KOPT-K1 (cell line): ENCODE data around the gene CMBL.

Experiments used
- H3K27ac ChIP-seq: fragments of 200-600 bp; sonication (generic); 2 replicates; pipeline ENCODE4 v1.5.1; 2016; ENCODE audit warnings: antibody characterized with exemption, mild to moderate bottlenecking, low read depth, low read length; ENCODE audit not compliant: poor library complexity, severe bottlenecking
- H3K36me3 ChIP-seq: fragments of 200-600 bp; sonication (generic); 2 replicates; pipeline ENCODE4 v1.5.1; 2017; ENCODE audit warnings: antibody characterized with exemption, mild to moderate bottlenecking, low read length, moderate library complexity; ENCODE audit not compliant: insufficient read depth
- H3K9me3 ChIP-seq: fragments of 200-600 bp; sonication (generic); 2 replicates; pipeline ENCODE4 v1.5.1; 2017; ENCODE audit warnings: antibody characterized with exemption, low read length, mild to moderate bottlenecking; ENCODE audit not compliant: insufficient read depth, poor library complexity, severe bottlenecking

Gene CMBL

DNA sequence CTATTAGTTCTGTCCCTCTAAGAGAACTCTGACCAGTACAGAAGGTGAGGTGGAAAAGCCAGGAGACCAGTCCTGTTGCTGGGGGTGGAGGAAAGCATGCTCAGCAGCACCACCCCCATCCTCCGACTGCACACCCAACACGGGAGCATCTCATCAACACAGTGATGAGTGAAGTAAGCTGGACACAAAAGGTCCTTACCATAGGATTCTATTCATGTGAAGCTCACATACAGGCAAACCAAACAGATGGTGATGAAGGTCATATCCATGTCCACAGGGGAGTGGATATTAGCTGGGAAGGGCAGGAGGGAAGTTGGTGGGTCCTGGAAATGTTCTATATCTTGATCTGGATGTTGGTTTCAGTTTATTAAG, 31.0 kb upstream of the CMBL start:
- Histone ChIP-seq H3K9me3 (no peaks in the 10 kb centered on the region), H3K27ac (no peak overlapping the region), H3K36me3 (no peaks in the 10 kb centered on the region)

DNA sequence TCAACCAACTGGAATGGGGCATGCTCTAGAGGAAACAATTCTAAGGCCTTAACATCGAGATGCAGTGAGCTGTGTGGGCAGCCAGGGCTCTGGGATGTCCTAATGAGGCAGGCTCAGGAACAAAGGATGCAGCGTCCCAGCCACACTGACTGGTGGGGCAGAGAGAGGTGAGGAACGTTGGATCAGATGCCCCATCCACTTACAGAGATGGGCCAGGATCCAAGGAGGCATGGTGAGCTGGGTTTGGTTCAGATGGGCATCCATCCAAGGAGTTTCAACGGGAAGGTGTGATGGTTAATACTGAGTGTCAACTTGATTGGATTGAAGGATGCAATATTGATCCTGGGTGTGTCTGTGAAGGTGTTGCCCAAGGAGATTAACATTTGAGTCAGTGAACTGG, 30.3 kb upstream of the CMBL start:
- no peak overlapping the region for H3K27ac ChIP-seq
- no peaks in the 10 kb centered on the region for H3K36me3 ChIP-seq

DNA sequence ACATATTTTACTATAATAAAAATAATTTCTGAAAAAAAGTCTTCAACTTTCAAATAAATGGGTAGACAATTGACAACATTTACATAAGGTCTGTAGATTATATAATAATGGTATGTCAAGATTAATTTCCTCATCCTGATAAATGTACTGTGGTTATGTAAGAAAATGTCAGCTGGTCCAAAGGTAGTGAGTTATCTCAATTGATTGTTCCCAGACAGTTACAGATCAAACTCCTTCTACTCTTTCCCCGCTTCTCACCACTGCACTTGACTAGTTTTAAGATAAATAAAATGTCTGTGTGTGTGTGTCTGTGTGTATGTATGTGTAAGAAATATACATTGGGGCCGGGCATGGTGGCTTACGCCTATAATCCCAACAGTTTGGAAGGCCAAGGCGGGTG, 29.4 kb upstream of the CMBL start:
- H3K27ac ChIP-seq: no peak overlapping the region
- no peaks in the 10 kb centered on the region for H3K36me3 ChIP-seq
- H3K9me3 ChIP-seq: no peaks in the 10 kb centered on the region

More for the DNA sequence above, 30.3 kb upstream of the CMBL start:
- H3K9me3 ChIP-seq: no peaks in the 10 kb centered on the region

DNA sequence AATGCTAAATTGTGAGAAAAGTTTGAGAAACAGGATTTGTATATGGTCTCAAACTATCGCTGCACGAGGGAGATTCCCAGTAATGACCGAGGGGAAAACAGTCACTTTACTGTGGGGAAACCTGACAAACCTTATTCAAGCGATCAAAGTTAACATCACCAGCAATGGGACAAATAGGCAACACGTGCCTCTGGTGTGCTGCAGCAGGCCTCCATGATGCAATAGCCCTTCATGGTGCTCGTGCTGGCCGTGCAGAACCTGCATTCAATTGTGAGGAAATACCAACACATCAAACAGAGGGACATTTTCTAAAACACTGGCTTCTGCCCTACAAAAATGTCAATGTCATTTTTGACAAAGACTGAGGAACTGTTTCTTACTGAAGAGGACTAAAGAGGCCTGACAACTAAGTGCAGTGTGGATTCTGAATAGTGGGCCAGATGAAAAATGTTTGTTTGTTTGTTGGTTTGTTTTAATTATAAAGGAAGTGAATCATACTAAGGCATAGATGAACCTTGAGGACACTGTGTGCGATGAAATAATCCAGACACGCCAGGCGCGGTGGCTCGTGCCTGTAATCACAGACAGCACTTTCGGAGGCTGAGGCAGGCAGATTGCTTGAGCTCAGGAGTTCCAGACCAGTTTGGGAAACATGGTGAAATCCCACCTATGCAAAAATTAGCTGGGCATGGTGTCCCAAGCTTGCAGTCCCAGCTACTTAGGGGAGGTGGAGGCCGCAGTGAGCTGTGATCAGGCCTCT, 28.2 kb upstream of the CMBL start:
- H3K36me3 ChIP-seq: no peaks in the 10 kb centered on the region
- H3K9me3 ChIP-seq: no peaks in the 10 kb centered on the region
- no peak overlapping the region for H3K27ac ChIP-seq

DNA sequence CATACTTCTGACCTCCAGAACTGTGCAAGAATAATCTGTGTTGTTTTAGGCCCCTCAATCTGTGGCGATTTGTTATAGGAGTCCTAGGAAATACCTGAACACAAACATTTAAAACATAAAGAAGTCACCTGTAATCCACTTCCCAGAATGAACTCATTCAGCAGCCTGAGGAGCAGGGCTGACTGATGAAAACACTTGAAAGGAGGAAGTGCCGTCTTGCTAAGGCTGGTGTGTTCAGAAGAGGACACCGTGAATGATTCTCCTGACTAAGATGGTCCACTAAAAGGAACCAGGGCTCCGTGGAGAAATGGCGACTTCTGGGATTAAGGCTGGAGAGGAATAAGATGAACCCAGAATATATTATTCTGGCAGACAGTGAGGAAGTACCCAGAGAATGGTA, 27.1 kb upstream of the CMBL start:
- no peaks in the 10 kb centered on the region for H3K9me3 ChIP-seq
- no peak overlapping the region for H3K27ac ChIP-seq

DNA sequence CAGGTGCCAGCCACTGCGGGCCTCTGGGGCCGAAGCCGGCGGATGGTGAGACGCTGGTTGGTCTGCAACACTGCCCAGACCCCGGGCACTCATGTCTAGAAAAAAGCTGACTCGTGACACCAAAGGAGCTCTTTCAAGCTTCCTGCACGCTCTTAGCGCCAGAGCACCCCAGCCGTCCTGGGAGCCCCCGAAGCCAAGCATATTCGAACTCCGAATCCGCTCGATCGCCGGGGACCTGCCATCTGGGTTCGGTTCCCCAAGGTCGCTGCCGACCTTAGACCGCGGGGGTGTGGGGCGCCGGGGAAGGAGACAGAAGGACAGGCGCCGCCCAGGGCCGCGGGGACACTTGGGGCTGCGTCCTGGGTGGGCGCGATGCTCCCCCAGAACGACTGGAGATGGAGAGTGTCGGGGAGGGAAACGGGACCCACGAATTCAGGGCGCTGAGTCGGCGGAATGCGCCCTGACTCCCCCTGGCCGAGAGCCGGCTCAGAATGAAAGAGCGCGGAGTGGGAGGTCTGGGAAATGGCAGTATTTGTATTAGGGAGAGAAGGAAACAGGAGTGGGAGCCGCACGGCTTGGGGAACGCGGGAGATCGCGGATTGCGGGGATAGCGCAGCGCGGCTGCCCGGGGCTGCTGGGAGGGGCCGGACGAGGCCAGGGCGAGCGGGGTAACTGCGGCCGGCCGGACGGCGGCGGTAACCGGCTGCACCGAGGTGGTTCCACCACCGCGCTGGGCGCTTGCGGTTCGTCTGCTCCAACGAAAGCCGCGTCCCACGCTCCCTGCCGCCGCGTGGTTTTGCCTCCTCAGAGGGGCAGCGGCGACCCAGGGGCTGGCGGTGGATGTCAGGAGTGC, 25.7 kb upstream of the CMBL start:
- Histone ChIP-seq H3K9me3 (no peaks in the 10 kb centered on the region), H3K36me3 (no peaks in the 10 kb centered on the region), H3K27ac (no peak overlapping the region)

More for the DNA sequence above, 27.1 kb upstream of the CMBL start:
- H3K36me3 ChIP-seq: no peaks in the 10 kb centered on the region

DNA sequence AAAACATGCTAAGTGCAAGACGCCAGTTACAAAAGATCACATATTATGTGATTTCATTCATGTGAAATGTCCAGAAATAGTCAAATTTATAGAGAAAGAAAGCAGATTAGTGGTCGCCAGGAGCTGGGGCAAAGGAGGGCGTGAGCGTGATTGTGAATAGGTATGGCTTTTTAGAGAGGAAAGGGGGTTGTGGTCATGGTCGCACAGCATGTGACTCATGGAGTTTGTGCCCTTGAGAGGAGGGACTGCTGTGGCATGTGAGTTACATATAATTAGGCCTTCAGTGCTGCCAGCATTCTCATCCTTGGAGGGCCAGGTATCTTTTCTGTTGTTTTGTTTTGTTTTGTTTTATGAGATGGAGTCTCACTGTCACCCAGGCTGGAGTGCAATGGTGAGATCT, 24.6 kb upstream of the CMBL start:
- Histone ChIP-seq H3K27ac (no peak overlapping the region), H3K36me3 (no peaks in the 10 kb centered on the region), H3K9me3 (no peaks in the 10 kb centered on the region)

DNA sequence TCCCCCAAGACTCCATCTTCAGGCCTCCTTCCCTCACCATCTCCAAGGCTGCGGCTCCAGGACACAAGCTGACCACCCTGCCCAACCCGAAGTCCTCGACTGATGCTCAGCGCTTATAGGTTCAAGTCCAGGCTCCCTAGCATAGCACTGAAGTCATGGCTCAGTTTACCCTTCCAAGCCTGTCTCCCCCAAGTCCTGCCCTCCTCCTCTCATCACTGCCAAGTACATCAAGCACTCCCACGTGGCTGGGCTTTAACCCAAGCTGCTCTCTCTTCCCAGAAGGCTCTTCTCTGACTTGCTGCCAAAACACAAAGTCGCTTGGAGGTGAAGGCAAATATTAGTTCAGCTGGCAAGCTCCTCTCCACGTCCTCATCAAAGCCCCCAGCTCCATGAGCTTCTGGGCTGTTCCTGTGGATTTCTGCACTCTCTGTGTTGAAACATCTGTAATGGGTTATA, 23.7 kb upstream of the CMBL start:
- H3K27ac ChIP-seq: no peak overlapping the region
- H3K9me3 ChIP-seq: no peaks in the 10 kb centered on the region
- H3K36me3 ChIP-seq: no peaks in the 10 kb centered on the region

DNA sequence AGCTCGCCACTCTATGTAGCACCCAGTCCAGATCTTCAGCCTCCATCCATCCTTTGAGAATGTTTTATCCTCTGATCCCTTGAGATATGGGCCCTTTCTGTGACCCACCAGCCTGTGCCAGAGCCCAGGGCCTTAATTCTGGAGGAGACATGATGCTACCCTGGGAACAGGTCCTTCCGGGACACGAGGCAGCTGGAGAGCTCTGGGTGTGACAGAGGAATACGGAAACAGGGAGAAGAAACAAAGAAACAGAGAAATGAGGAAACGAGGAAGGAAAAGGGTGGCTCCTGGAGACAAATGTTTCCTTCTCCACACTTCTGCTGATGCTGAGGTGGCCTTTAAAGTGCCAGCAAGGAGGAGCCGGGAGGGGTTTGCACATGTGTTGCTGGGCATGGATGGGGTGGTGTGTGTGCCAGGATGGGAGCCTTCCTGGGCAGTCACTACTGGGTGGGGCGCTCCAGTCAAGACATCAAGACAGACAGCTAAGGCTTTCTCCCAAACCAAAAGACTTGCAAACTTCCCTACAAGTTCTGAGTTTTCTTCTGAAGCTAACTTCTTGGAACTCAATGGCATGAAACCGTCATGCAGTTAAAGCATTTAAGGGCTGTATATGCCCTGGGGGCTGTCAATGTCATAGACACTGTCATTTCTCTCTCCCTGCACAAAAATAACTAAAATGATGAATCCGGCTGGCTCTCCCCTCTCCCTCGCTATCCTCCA, 23.0 kb upstream of the CMBL start:
- no peak overlapping the region for H3K27ac ChIP-seq
- H3K36me3 ChIP-seq: no peaks in the 10 kb centered on the region
- no peaks in the 10 kb centered on the region for H3K9me3 ChIP-seq

DNA sequence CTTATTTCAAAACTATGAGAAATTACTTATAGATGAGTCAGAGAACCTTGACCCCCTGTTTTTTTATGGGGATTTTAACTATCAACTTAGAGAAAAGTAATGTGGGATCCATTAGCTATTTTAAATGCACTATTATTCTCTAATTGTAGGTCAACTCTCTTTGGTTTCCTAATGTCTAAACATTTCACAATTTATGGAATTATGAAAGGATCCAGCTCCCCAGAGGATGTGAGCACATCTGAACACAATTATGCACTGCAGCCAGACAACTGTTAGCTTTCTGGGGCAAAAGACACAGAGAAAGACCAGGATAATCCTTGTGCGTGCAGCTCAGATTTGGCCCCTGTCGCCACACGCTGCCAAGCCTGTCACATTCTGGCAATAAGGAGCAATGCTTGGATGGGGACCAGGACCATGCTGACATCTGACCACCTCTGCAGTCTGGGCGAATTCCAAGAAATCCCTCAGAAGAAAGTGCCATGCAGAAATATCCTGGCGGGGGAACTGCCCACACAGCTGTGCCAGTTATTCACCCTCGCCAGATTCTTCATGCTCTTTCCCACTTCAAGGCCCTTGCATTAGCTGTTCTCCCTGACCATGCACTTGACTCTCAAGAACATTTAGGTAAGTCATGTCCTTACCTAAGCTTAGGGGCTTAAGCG, 22.2 kb upstream of the CMBL start:
- Histone ChIP-seq H3K27ac (no peak overlapping the region), H3K9me3 (no peaks in the 10 kb centered on the region), H3K36me3 (no peaks in the 10 kb centered on the region)

DNA sequence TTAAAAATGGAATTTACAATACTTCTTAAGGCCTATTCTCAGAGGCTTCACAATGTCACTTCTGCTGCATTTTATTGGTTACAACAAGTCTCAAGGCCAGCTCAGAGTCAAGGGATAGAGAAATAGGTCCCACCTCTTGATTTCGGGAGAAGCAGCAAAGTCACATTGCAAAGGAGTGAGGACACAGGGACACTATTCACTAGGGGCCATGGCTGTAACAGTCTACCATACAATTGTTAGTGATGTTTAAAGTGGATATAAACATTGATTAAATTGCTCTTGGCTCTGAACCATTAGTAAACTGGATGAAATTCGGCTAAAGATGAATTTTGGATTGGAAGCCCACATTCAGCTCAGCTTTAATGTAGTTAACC, 21.7 kb upstream of the CMBL start:
- Histone ChIP-seq H3K9me3 (no peaks in the 10 kb centered on the region), H3K27ac (no peak overlapping the region), H3K36me3 (no peaks in the 10 kb centered on the region)

DNA sequence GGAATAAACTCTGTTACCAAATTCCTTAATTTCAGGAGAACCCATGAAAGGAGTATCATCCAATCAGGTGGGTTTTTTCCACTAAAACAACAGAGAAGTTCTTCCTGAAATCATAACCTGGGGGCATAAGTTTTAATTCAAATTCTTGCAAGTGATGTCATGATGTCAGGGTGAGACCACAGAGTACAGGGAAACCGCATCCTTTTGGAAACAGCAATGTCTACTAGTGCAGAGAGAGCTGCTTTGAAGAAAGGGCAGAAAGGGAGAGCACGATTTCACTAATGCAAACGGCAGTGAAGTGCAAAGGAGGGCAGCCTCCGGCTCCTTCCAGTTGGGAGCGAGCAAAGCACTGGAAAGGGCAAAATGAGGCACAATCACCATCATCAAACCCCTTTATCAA, 20.6 kb upstream of the CMBL start:
- H3K36me3 ChIP-seq: no peaks in the 10 kb centered on the region
- H3K27ac ChIP-seq: no peak overlapping the region
- H3K9me3 ChIP-seq: no peaks in the 10 kb centered on the region

DNA sequence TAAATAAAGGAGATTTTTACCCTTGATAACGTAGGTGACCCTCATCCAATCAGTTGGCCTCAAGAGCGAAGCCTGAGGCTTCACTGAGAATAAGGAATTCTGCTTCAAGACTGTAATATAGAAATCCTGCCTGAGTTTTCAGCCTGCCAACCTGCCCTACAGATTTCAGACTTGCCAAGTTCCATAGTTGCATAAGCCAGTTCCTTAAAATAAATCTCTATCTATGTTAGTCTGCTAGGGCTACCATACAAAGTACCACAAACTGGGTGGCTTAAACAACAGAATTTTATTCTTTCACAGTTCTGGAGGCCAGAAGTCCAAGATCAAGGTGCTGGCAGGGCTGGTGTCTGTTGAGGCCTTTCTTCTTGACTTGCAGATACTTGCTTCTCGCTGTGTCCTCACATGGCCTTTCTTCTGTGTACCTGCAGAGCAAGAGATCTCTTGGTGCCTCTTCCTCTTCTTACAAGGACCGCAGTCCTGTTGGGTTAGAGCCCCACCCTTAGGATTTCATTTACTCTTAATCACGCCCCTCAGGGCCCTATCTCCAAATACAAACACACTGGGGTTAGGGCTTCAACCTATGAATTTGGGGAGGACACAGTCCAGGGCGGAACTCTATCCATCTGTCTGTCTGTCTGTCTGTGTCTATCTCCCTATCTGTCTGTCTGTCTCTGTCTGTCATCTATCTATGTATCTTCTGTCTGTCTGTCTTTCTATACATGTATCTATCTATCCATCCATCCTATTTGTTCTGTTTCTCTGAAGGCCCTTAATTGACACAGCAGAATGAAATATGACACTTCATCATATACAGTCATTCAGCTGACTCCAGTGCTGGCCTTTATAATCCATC, 17.0 kb upstream of the CMBL start:
- H3K27ac ChIP-seq: no peak overlapping the region
- H3K36me3 ChIP-seq: no peaks in the 10 kb centered on the region
- no peaks in the 10 kb centered on the region for H3K9me3 ChIP-seq
